Activated naive CD8-positive, alpha-beta T cell treated with anti-CD3 and anti-CD28 coated beads, Interleukin-2, amount 50 U/mL, for 16 hours (primary cell): ENCODE measurements around the gene SYT1.

Experiments used
- DNase-seq: peaks from one replicate; pipeline ENCODE4 v3.0.0-alpha.2; 2020; ENCODE audit warnings: low read depth, low spot score

Gene SYT1

DNA sequence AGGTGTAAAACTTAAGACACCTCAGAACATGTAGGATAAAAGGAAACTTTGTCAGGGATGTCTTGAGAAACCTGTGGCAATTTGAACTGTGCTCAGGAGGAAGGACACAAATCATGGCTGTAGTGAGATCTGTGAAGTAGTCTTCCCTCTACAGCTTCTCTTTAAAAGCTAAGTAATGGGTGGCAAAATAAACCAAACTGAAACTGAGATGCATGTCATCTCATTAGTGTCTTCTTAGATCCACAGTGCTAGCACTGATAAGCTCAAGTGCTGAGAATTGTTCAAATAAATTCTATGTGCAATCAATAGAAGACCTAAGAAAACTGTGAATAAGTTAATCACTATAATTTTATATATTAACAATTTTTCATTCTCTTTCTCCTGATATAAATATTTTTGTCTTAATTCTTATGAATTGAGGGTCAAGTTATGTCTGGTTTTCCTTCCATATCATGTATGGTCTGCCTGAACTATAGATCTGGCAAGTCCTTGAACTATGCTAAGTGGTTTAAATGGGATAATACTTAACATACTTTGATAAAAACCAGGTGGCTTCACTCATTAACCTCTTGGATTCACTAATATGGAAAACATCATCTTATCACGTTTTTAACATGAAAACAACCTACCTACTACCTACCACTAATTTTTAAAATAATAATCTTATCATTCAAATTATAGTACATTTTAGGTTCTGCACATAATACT lies 27.2 kb downstream of the SYT1 start:
- DNase-seq: no peak

DNA sequence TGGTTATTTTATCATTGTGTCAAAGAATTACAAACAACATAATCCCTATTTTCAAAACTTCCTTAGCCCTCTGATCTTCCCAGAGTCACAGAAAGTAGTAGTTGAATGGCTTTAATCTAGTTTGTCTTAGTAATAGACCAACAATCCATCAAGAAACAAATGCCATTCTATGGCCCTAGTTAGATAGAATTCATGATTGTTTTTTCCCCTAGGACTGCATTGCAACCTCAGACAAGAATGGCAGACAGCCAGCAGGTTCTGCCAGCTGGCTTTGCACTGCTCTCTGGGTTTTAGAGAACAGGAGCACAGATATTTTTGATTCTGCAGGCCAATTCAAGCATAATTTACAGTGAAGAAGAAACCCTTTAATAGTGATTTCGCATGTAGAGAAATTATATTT lies 33.8 kb downstream of the SYT1 start:
- no peak for DNase-seq

DNA sequence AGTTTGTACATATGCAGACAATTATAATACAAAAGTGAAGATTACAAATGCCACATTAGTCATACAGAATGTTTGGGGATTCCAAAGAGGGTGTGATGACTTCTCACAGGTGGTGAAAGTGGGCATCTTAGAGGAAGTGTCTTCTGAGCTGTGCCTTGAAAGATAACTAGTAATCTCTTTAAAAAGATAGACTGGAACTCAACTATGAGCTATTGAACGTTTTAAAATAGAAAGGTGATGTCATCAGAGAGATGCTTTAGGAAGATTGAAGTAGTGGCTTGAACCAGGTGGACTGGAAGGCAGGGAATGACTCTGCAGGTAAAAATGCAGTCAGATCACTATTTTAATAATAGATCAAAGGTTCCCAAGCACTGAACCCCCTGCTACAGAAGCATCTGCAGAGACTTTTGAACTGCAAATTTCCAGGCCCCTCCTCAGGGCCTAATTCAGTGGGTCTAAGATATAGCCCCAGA lies 50.3 kb downstream of the SYT1 start:
- no peak for DNase-seq

DNA sequence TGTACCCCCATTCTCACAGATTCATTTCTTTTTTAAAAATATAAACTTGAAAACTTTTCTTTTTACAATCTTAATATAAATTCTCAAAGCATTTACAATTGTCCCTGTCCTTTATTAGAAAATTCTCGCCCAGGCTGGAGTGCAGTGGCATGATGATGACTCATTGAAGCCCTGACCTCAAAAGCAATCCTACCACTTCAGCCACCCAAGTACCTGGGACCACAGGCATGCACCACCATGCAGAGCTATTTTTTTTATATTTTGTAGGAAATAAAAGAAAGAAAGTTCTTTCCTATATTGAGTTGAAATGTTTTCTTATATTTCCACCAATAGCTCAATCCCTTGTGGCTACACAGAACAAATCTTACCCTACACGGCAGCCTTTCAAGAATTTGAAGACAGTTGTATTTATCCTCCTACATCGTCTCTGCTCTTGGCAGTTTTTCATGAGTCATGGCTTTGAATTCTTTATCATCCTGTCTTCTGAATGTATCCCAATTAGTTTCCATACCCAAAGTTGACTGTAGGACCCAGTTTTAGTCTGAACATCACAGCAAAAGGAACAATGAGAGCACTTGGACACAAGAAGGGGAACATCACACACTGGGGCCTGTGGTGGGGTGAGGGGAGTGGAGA lies 52.4 kb downstream of the SYT1 start:
- DNase-seq: no peak

DNA sequence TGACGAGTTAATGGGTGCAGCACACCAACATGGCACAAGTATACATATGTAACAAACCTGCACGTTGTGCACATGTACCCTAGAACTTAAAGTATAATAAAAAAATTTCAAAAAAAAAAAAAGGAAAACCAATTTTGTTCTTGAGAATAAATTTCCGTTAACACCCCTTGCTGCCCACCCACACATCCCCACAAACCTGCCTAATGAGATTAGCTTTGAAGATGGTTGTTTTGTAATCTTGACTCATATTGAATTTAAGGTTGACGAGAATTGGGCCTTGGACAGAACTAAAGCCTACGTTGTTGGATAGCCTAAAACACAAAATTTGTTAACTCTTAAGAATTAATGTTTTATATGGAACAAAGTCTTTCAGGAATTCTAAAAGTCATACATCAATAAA lies 52.9 kb downstream of the SYT1 start:
- DNase-seq: no peak

DNA sequence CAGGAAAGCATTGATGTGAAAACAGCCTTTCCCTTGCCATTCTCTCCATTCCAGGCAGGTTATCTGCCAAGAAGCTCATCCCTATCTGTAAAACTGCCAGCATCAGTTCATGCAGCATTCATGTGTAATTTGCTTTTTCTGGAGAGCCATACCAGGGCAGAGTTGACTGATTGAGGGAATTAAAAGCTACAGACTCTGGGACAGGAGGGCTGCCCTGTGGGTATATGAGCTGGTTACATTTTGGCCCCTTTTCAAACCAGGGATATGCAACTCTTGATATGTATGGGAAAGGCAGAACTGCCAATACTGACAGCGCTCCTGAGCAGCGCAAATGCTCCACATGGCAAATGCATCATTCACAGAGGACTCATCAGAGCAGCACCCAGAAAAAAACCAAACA lies 53.7 kb downstream of the SYT1 start:
- DNase-seq: no peak

DNA sequence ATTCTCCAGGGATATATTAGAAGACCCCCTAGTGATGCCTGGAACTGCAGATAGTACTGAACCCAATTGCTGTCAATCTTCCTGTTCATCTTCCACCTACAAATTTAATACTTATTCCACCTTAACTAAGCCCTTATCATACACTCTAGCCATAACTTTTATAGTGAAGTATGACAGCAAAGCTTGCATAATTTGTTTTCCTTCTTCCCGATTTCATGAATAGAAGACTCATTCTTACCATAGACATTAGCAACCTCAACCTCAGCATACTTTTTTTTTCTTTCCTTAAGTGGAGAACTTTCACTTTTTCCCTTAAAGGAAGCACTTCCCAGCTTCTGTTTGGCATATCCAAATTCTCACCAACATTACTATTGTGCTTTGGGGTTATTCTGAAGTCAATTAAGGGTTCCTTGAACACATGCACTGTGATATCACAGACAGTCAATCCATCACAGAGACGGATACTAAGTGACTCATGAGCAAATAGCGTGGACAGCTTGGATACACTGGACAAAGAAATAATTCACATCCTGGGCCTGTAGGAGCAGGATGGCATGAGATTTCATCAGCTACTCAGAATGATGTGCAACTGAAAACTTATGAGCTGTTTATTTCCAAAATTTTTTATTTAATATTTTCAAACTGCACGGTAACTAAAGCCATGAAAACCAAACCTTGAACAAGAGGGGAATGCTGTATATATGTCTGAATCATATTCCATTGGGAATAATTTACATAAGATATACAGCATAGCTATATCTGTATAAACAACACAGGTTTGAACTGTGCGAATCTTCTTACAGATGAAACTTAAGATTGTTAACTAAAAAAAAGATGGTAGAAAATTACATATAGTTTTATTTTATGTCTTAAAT lies 63.9 kb downstream of the SYT1 start:
- no peak for DNase-seq

DNA sequence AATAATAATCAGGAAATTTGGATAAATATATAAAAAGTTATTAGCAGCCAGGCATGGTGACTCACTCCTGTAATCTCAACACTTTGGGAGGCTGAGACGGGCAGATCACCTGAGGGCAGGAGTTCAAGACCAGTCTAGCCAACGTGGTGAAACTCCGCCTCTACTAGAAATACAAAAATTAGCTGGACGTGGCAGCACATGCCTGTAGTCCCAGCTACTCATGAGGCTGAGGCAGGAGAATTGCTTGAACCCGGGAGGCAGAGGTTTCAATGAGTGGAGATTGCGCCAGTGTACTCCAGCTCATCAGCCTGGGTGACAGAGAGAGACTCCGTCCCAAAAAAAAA lies 64.5 kb downstream of the SYT1 start:
- no peak for DNase-seq

DNA sequence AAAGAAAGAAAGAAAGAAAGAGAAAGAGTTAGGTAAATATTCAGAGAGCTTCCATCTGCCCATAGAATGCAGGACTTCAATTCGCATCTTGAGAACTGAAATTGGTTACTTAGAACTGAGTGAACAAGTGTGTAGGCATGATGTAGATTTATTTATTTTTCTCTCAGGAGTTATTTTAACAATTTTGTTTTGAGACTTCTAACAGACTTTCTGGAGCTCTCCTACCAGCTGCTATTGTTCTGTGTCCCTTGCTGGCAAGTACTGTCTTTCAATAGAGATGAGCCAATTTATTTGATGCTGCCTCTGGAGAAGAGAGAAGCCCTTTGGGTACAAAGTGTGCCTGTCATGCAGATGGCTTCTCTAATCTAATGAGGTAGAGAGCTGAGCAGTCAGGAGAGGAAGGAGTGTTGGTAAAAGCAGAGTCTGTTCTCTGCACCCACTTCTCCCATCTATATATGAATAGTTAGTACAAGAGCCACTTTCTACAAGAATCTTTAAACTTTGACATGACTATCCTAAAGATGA lies 67.0 kb downstream of the SYT1 start:
- no peak for DNase-seq

DNA sequence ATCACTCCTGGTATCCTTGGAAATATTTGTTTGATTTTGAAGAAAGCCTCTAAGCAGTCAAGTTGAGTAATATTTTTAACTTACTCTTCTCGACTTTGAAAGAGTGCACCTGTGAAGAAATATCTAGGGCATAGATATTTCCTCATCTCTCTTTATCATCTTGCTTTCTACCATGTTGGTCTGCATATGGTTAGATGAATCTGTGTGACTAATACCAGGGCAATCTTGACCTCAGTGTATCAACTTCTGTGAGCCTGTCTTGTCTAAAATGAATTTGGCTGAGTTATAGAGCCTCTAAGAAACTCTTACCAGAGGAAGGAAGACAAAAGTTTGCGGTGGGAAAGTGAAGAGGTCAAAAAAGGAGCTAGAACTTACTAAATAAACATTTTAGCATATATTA lies 68.4 kb downstream of the SYT1 start:
- no peak for DNase-seq

DNA sequence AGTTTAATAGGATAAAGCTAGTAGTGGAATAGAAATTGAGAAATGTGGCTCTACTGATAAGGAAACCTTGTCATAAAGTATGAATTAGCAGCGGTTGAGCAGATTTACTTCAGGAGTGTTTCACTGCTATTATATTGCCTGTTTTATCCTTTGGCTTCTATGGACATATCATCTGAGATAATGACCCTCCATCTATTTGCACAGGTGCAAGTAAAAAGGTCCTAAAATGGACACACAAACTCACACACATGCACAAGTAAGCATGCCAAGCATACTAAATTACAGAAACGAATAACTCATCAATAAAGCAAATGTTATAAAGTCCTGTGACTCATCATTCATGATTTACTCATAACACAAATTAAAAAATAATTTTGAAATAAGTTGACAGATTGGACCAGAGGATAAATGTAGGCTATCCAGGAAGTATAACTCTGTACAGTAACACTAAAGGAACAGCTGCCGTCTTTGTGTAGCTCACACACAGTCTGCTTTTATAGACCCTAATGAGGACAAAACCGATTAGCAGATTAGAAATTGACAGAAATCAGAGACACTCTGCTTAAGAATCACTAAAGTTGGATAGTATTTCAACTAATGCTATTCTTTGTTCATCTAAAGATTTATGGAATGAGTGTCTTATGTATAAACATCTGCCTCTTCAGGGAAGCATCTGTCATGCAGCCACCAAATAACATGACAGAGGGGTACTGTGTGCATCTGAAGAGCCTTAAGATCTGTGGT lies 73.9 kb downstream of the SYT1 start:
- DNase-seq: no peak

DNA sequence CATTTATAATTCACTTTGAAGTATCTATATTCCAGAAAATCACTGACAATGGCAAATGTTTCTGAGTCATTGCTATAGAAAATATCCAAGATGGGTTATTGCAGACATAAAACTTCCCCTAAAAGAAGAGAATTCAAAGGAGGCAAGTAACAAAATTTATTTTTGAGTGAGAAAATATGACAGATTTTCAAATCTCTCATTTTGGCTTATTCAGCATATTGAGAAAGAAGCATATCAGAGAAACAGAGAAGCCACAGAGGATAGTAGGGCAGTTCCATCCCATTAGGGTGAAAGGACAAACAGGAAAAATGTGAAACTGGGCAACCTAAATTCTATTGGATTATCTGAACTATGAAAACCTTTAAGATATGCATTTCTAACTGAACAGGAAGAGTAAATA lies 85.0 kb downstream of the SYT1 start:
- DNase-seq: no peak

DNA sequence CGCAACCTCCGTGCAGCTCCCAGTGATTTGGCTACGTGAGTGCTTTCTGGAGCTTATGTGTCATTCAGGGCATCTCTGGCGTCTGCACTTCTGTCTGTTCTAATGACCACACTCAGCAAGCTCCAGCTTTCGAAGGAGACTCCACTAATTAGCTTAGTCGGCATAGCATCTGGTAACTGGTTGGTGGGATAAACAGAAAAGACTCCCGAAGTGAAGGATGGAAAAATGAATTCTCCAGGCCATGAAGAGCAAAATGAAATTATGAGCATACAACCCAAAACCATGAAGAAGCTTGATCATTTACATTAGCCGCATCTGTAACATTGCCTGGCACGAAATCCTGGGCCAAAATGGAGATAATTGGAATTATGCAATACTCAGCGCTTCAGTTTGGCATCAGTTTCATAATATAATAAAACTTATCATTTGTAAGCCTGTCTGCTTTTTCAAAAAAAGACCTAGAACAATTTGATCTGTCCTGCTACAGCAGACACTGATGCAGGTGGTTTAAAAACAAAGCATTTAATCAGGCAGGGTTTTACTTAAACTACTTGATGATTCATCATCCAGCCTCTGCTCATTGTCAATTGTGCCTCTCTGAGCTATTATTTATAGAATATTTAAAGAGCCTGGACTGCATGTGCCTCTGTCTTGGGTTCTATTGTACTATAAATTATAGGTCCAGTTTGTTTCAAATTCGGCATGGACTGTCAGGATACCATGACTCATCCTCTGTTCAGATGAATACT lies 87.4 kb downstream of the SYT1 start:
- no peak for DNase-seq

DNA sequence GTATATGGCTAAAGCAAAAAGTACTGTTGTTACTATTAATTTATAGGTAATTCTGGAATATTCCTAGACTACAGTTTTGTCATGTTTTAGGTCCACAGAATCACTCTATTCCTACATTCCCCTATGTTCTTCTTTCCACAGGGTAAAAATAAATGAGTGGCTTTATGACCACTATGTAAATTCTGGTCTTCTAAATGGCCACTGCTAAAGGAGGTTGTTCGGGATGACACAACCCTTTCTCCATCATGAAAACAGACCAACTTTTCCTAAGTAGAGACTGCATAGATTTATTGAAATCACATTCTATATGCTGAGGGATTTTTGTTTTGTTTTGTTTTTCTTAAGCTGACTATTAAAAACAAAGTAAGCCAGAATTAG lies 88.0 kb downstream of the SYT1 start:
- no peak for DNase-seq

DNA sequence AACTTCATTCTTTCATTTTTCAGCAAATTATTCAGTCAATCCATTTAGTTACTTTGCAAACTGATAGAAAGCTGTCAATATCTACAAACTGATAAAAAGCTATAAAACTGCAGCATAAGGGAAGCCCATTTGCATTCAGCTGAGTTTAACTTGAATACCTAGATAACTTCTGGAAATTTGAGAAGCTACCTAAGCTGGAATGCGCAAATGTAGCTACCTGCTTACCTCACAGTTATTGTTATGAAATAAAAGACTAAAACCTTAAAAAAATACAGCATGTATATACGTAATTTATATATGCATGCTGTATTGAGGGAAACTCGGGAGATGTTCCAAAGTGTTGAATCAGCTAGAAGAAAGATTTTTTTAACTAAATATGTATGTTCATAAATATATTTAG lies 94.4 kb downstream of the SYT1 start:
- DNase-seq: no peak

DNA sequence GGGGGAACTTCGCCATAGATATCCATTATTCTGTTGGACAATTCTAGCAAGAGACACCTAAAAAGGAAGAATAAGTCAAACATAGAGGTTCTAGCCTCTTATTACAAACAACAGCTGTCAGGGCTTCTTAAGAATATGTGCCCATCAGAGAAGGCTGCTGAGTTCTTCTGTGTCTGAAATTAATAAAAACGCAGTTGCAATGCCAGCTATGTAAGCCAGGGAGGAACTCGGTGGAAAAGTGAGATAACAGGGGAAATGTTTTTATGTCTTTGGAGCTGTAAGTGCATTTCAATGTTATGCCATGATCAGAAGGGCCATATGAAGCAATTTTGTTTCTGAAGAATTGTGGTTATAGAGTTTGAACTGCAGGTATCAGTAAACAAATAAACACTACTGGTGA lies 95.0 kb downstream of the SYT1 start:
- DNase-seq: no peak

DNA sequence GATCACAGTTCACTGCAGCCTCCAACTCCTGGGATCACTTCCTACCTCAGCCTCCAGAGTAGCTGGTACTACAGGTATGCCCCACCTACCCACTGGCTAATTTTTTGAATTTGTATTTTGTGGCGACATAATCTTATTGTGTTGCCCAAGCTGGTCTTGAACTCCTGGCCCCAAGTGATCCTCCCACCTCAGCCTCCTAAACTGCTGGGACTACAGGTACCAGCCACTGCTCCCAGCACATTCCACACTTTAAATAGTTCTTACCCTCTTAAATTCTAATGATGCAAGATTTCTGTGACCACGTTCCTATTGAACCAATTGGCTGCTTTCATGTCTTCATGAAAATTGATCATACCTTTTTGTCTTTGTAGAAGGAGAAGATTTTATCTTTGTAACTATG lies 96.6 kb downstream of the SYT1 start:
- DNase-seq: no peak

DNA sequence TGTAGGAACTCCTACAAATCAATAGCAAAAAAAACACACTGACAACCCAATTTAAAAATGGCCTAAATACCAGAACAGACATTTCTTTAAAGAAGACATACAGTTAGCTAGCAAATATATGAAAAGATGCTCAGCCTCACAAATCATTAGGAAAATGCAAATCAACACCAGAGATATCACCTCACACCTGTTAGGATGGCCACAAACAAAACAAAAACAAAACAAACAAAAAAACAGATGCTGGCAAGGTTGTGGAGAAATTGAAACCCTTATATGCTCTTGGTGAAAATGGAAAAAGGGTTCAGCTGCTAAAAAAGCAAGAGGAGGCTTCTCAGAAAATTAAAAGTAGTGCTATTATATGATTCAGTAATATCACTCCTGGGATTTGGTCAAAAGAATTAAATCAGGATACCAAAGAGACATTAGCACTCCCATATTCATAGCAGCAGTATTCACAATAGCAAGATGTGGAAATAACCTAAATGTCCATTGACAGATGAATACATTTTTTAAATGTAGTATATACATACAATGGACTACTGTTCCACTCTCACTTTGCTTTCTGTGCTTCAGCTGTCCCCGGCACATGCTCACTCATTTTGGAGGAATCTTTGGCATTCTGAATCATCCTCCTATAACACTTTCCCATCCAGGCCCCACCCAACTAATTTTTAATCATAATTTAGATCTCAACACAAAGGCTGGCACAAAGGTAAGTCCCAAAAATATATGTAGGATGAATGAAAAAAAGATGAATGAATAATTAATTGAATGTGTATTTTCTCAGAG lies 99.1 kb downstream of the SYT1 start:
- DNase-seq: no peak

DNA sequence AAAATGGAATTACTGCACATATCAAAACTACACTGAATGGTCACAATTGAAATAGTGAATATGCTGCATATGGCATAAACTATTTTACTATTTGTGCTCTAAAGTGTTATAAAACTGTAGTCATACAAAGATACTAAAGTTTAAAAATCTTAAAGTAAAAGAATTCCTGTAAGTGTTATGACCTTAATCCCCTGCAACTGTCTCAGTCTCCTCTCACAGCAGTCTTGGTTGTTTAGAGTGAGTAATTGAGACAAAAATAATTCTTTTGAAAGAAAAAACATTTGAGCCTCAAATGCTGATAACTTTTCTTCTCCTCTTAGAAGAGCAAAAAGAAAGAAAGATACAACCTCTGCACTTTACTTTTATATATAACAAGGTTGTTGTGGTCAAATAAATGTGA lies 99.9 kb downstream of the SYT1 start:
- DNase-seq: no peak

DNA sequence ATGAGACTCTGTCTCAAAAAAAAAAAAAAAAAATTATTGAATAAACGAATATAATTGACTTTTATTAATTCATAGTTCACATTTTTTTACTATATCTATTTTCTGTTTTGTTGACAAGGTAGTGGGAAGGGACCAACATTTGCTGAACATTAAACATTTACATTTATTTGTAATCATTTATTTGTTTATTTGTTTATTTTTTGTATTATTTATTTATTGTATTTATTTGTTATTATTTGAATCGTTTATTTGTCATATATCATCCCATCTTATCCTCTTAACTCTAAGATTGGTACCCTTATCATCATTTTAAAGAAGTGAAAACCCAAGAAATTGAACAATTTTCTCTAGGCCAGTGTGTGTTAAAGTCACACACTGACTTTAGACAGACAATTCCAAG lies 101.5 kb downstream of the SYT1 start:
- DNase-seq: no peak
